Measurements from ENCODE around the gene TMC5. TPM values are rescaled to one million over a fixed set of nuclear protein-coding genes. Genes with fewer than 3 reads are reported as not detected.

Gene TMC5
- total and polyA plus RNA-seq, 4 donors, result 0.50 to 1.2 (median 0.83) TPM

- TF ChIP-seq REST (IDR thresholded peaks at IDR 0.05) (no peak), GABPA (IDR thresholded peaks at IDR 0.05 in 1 of 2, conservative IDR thresholded peaks at IDR 0.05 in 1 of 2) (no peak), HNF4G (IDR thresholded peaks at IDR 0.05) (no peak), ATF3 (IDR thresholded peaks at IDR 0.05) (no peak), YY1 (IDR thresholded peaks at IDR 0.05) (no peak)
- WGBS, result 84% methylated on average over 1 of the region's 1 CpG
Observed at GRCh38 chr16:19482291-19482690, 64.6 kb downstream of the TMC5 start.

GRCh38 chr16:19484096-19484495, 66.4 kb downstream of the TMC5 start:
- no peak overlapping the region for H3K27ac ChIP-seq (ENCODE audit: low read depth in 1 of 2, low read length in 2 of 2)
- TF ChIP-seq ZBTB33 (IDR thresholded peaks at IDR 0.05), result no peak
- no peak for TF ChIP-seq NR2F2 (IDR thresholded peaks at IDR 0.05)
- TF ChIP-seq RXRA (IDR thresholded peaks at IDR 0.05), result no peak
- no peak for TF ChIP-seq EGR1 (IDR thresholded peaks at IDR 0.05; ENCODE audit: low read depth in 2 of 2)
- TF ChIP-seq REST (IDR thresholded peaks at IDR 0.05), result no peak
- no peak for TF ChIP-seq HNF4A (conservative IDR thresholded peaks at IDR 0.05)
- no peak for TF ChIP-seq ATF3 (IDR thresholded peaks at IDR 0.05)
- no peak for TF ChIP-seq YY1 (IDR thresholded peaks at IDR 0.05)
- no peak for TF ChIP-seq JUND (IDR thresholded peaks at IDR 0.05)
- no peak for TF ChIP-seq CTCF (IDR thresholded peaks at IDR 0.05; ENCODE audit: low read depth, low read length, missing input control)
- no peak for TF ChIP-seq TAF1 (conservative IDR thresholded peaks at IDR 0.05)
- TF ChIP-seq FOXA2 (IDR thresholded peaks at IDR 0.05), result no peak
- TF ChIP-seq HNF4G (IDR thresholded peaks at IDR 0.05), result no peak
- no peak for TF ChIP-seq MAX (IDR thresholded peaks at IDR 0.05)
- TF ChIP-seq FOXA1 (IDR thresholded peaks at IDR 0.05), result no peak
- TF ChIP-seq RAD21 (IDR thresholded peaks at IDR 0.05), result no peak
- TF ChIP-seq SP1 (IDR thresholded peaks at IDR 0.05), result no peak
- no peak for TF ChIP-seq GABPA (IDR thresholded peaks at IDR 0.05 in 1 of 2, conservative IDR thresholded peaks at IDR 0.05 in 1 of 2)
- H3K9ac ChIP-seq (ENCODE audit: low read depth in 1 of 2, low read length in 2 of 2), result no peak overlapping the region
- DNase-seq (ENCODE audit: low spot score), result no peak
- H3K36me3 ChIP-seq (ENCODE audit: control insufficient read depth in 4 of 4, insufficient read depth in 3 of 4, low read depth in 1 of 4, low read length in 3 of 4), result no peaks in the 10 kb centered on the region
- H3K9me3 ChIP-seq (ENCODE audit: control insufficient read depth in 4 of 4, low read length in 3 of 4), result no peaks in the 10 kb centered on the region
- H3K4me3 ChIP-seq (ENCODE audit: low read depth in 1 of 3, low read length in 3 of 3), result no peak overlapping the region
- WGBS, result 88% methylated on average over 3 of the region's 3 CpGs
- H3K27me3 ChIP-seq (ENCODE audit: control insufficient read depth in 4 of 4, insufficient read depth in 4 of 4, low read length in 3 of 4), result no peaks in the 10 kb centered on the region
- H3K4me1 ChIP-seq (ENCODE audit: control insufficient read depth in 4 of 4, insufficient read depth in 4 of 4, low read length in 3 of 4), result peaks cover 0 to 5% (median 0%) of the 10 kb centered on the region in 4 donors

More at GRCh38 chr16:19482291-19482690, 64.6 kb downstream of the TMC5 start:
- no peaks in the 10 kb centered on the region for H3K36me3 ChIP-seq (ENCODE audit: control insufficient read depth in 4 of 4, insufficient read depth in 3 of 4, low read depth in 1 of 4, low read length in 3 of 4)
- no peak overlapping the region for H3K4me3 ChIP-seq (ENCODE audit: low read depth in 1 of 3, low read length in 3 of 3)
- H3K4me1 ChIP-seq (ENCODE audit: control insufficient read depth in 4 of 4, insufficient read depth in 4 of 4, low read length in 3 of 4), result no peaks in the 10 kb centered on the region
- no peak overlapping the region for H3K27ac ChIP-seq (ENCODE audit: low read depth in 1 of 2, low read length in 2 of 2)
- H3K9me3 ChIP-seq (ENCODE audit: control insufficient read depth in 4 of 4, low read length in 3 of 4), result no peaks in the 10 kb centered on the region
- H3K9ac ChIP-seq (ENCODE audit: low read depth in 1 of 2, low read length in 2 of 2), result no peak overlapping the region
- H3K27me3 ChIP-seq (ENCODE audit: control insufficient read depth in 4 of 4, insufficient read depth in 4 of 4, low read length in 3 of 4), result no peaks in the 10 kb centered on the region
- no peak for DNase-seq (ENCODE audit: low spot score)

All from liver (tissue), 9 donors.